HG02981 (cell line): ENCODE measurements around the gene CELSR2.

Source experiments
- ATAC-seq: cut with Tn5 transposase; IDR thresholded peaks from one replicate; pipeline ENCODE4 v1.9.1; 2021; ENCODE audit warnings: mild to moderate bottlenecking, moderate library complexity; ENCODE audit not compliant: unreplicated experiment

Gene CELSR2

DNA sequence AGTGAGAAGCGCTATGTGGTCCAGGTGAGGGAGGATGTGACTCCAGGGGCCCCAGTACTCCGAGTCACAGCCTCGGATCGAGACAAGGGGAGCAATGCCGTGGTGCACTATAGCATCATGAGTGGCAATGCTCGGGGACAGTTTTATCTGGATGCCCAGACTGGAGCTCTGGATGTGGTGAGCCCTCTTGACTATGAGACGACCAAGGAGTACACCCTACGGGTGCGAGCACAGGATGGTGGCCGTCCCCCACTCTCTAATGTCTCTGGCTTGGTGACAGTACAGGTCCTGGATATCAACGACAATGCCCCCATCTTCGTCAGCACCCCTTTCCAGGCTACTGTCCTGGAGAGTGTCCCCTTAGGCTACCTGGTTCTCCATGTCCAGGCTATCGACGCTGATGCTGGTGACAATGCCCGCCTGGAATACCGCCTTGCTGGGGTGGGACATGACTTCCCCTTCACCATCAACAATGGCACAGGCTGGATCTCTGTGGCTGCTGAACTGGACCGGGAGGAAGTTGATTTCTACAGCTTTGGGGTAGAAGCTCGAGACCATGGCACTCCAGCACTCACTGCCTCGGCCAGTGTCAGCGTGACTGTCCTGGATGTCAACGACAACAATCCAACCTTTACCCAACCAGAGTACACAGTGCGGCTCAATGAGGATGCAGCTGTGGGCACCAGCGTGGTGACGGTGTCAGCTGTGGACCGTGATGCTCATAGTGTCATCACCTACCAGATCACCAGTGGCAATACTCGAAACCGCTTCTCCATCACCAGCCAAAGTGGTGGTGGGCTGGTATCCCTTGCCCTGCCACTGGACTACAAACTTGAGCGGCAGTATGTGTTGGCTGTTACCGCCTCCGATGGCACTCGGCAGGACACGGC lies 2.2 kb downstream of the CELSR2 start:
- ATAC-seq, result no peak

DNA sequence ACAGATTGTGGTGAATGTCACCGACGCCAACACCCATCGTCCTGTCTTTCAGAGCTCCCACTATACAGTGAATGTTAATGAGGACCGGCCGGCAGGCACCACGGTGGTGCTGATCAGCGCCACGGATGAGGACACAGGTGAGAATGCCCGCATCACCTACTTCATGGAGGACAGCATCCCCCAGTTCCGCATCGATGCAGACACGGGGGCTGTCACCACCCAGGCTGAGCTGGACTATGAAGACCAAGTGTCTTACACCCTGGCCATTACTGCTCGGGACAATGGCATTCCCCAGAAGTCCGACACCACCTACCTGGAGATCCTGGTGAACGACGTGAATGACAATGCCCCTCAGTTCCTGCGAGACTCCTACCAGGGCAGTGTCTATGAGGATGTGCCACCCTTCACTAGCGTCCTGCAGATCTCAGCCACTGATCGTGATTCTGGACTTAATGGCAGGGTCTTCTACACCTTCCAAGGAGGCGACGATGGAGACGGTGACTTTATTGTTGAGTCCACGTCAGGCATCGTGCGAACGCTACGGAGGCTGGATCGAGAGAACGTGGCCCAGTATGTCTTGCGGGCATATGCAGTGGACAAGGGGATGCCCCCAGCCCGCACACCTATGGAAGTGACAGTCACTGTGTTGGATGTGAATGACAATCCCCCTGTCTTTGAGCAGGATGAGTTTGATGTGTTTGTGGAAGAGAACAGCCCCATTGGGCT lies 3.0 kb downstream of the CELSR2 start:
- ATAC-seq, result no peak

DNA sequence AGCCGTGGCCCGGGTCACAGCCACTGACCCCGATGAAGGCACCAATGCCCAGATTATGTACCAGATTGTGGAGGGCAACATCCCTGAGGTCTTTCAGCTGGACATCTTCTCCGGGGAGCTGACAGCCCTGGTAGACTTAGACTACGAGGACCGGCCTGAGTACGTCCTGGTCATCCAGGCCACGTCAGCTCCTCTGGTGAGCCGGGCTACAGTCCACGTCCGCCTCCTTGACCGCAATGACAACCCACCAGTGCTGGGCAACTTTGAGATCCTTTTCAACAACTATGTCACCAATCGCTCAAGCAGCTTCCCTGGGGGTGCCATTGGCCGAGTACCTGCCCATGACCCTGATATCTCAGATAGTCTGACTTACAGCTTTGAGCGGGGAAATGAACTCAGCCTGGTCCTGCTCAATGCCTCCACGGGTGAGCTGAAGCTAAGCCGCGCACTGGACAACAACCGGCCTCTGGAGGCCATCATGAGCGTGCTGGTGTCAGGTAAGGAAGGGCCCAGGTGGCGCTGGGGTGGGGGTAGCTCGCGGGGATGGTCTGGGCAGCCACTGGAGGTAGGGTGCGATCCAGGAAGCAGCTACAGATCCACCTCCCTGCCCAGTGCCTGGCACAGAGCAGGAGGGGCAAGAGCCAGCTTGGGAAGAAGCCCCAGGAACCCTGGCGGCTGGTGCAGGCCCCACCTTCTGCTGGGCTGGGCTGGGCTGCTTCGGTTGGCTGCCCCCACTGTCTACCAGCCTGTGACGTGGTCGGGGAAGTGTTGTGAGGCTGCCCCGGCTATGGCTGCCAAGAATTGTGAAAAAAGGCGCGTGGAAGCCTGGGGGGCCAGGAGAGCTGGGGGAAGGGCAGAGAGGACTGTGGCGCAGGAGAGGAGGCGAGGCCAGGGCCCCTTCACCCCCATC lies 3.8 kb downstream of the CELSR2 start:
- ATAC-seq, result no peak

DNA sequence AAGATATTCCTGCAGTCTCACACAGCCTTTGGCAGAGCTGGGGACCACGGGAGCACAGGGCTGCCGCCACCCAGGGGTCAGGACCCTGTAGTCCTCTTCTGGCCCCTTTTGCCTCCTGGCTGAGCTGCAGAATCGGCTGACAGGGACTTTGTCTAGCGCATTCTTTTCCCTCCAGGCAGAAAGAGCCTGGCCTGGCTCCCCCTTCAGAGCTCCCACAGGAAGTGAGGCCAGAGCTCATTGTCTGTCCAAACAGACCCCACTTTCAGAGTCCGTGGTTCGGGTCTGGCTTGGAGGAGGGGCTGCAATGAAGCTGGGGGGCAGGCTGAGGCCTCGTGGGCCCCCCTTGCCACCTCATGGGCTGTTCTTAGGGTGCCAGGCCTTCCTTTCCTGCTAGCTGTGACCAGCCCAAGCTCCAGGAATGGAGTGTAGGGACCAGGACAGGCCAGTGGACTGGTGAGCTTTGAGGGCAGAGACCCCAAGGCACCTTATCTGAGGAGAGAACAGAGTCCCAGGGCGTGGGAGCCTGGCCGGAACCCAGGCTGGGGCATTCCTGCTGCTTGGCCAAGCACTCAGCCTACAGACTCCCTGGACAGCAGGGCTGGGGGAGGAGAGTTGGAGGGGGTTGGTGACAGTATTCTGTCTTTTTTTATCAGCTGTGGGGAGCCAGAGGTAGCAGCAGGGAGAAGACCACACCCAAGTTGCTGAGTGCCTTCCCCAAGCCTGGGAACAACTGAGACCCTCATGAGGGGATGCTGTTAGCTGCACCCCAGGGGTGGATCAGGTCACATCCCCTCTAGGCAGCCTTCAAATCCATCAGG lies 4.7 kb downstream of the CELSR2 start:
- ATAC-seq, result no peak

DNA sequence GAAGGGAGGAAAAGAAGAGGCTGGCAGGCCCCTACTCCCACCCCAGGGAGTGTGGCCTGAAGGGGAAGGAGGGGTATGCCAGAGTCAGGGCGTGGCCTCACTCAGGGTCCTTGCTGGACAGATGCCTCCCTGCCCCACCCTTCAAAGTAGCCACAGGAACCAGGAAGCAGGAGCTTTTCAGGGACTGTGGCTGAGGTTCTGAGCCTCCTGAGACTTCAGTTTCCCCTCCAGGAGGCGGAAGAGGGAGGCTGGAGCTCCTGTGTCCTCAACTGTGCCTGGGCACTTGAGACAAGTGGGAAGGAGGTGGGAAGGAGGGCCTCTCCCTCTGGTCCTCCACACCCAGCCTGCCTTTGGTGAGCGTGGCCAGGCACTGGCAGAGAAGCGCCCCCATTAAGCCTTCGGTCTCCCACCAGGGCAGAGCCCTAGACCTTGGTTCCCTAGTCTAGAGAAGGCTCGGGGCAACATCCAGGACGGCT lies 5.3 kb downstream of the CELSR2 start:
- ATAC-seq, result no peak

DNA sequence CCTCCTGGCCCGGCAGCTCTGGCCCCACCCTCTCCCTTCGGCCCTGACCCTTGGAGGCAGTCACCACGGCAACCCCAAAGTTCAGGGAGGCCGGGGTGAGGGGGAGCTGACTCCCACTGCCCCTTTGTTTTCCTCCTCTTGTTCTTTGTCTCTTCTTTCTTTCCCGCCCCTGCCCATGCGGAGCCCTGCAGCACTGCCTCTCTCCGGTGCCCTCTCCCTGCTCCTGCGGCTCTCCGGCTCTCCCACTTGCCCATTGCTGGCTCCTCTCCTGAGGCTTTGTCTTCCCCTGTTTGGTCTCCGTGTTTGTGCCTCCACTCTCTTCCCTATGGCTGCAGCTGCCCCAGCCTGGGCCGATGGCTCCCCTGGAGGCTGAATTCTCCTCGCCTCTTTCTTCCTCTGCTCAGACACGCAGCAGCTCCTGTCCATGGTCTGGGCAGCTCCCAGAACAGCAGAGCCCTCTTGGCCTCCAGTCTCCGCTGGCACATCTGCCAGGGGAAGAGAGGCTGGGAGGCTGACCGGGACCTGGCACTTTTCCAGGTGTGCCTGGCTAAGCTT lies 5.8 kb downstream of the CELSR2 start:
- no peak for ATAC-seq

DNA sequence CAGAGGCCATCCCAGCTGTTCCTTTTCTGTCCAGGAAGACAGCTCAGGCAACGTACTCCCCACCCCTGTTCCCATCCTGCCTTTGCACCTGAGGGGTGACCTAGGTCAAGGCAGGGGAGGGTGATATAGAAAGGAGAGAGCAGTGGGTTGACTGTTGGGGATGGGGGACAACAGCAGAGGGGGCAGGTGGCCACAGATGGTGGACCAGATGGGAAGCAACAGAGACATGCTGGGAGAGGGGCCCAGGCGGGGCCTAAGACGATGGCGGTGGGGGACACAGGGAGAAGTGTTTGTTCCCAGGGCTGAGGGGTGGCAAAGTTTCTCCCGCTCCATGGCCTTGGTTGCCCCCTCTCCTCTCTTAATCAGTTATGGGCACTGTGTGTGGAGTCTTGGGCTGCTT lies 6.3 kb downstream of the CELSR2 start:
- ATAC-seq, result no peak

DNA sequence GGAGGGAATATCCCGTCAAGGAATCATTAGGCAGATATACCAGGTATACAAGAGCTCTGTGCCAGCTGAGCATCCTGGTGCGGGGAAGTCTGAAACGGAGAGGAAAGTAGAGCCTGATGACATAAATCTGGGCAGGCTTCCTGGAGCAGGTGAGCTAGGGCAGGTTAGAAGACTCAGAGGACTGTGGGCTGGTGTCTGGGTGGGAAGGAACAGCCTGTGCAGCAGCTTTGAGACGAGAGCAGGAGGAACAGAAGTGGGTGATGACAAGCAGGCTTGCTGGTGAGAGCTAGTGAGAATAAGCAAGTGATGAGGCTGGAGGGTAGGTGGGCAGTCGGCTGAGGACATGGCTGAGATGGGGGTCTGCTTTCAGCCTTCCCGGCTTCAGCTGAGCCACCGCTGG lies 6.7 kb downstream of the CELSR2 start:
- no peak for ATAC-seq

DNA sequence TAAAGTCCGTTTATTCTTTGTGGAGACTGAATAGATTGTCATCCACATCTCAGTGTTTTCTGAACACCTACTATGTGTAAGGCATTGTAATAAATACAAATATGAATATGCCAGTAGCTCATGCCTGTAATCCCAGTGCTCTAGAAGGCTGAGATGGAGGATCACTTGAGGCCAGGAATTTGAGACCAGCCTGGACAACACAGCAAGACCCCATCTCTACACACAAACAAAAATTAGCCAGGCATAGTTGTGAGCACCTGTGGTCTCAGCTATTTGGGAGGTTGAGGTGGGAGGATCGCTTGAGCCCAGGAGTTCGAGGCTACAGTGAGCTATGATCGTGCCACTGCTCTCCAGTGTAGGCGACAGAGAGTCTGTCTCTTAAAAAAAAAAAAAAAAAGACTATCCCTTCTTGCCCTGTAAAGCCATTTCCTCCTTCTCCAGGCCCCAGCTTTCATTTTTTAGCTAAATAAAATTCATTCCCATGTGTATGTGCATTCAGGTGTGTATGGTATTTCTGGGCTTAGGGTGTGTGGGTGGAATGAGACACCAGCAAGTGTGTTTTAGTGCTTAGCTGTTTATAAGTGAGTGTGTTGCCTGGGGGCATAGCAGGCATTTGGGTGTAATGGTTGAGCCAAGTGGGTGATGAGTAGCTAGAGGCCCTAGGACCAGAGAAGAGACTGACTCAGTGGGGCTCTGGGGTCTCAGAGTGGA lies 7.8 kb downstream of the CELSR2 start:
- ATAC-seq, result no peak

DNA sequence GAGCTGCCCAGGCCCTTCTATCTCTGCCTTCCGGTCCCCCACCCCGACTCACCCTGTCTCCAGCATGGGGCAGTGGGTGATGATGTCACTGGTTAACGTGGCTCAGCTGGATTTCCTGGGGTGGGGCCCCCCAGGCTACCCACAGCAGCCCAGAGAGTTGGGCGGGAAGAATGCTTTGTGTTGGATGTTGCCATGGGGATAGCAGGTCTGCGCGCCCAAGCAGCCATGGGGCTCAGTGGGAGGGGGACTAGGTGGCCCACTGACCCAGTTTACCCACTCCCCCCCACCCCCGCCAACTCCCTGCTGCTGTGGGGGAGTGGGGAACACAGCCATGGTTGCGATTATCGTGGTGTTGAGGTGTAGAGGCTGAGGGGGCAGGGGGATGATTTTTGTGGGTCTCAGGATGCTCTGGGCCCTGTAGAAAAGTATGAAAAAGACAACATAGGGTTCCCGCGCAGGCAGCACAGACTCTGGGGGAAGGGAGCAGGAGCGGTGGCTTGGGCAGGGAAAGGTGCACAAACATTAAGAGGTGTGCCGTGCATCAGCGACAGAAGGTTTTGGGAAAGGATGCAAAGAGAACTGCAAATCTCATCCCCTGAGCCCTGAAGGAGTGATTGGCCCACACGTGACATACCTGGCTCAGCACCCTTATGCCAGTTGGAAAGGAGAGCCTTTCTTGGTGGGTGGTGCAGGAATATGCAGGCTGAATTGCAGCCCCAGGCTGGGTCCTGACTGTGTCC lies 8.5 kb downstream of the CELSR2 start:
- no peak for ATAC-seq

DNA sequence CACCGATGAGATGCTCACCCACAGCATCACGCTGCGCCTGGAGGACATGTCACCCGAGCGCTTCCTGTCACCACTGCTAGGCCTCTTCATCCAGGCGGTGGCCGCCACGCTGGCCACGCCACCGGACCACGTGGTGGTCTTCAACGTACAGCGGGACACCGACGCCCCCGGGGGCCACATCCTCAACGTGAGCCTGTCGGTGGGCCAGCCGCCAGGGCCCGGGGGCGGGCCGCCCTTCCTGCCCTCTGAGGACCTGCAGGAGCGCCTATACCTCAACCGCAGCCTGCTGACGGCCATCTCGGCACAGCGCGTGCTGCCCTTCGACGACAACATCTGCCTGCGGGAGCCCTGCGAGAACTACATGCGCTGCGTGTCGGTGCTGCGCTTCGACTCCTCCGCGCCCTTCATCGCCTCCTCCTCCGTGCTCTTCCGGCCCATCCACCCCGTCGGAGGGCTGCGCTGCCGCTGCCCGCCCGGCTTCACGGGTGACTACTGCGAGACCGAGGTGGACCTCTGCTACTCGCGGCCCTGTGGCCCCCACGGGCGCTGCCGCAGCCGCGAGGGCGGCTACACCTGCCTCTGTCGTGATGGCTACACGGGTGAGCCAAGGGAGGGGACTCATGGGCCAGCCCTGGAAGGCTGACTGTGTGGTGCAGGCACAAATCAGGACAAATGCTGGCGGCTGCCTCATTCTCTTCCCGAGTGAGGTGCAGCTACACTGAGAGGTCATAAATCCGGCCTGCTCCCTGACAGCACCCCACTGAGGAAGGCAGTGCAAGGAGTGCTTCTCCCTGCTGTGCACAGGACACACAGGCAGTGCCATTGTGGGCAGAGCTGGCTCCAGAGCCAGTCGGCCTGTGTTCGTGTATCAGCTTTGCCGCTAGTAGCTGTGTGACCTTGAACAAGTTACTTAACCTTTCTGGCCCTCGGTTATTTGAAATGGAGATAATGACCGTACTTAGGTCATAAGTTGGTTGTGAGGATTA lies 9.4 kb downstream of the CELSR2 start:
- ATAC-seq, result no peak

DNA sequence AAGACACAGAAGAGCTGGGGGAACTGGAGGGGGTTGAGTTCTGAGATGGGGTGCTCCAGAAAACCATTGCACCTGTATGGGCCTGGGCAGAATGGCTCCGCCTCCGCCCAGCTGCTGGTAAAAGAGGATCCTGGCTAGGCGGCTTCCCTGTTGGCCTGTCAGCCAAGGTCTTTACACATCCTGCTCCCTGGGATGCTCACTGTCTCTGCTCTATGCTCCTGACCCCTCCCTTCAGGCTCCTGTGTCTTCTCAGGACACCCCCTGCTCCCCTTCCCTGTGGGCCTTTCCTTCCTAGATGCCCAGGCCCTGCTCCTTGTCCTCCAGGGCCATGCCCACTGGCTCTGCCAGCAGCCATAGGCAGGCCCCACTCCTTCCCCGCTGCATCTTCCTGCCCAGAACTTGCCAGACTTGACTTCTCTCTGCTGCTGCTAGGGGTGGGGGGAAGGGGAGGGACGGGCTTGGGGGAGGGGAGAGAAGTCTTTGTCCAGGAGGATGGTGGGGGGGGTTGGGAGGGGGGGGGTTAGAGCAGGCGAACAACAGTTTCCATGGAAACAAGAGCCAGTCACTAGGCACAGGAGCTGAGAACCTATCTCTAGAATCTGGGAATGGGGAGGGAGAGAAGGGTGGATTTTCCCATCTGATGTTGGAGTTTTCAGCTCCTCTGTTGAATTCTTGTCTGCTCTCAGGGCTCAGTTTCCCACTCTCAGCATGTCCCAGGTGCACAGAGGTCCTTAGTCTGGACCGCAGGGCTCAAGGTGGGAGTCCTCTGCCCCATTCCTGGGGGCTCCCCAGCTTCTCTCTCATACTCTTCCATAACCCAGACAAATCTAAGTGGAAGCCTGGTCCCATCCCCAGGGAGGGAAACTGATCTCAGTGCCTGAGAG lies 10.6 kb downstream of the CELSR2 start:
- no peak for ATAC-seq

DNA sequence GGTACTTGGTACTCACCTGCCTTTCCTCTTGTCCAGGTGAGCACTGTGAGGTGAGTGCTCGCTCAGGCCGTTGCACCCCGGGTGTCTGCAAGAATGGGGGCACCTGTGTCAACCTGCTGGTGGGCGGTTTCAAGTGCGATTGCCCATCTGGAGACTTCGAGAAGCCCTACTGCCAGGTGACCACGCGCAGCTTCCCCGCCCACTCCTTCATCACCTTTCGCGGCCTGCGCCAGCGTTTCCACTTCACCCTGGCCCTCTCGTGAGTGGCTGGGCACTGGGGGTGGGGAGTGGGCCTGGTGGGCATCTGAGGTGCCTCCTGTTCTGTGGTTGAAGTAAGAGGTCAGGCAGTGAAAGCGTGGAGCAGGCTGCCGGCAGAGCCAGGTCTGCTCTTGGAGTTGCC lies 11.7 kb downstream of the CELSR2 start:
- ATAC-seq, result no peak

DNA sequence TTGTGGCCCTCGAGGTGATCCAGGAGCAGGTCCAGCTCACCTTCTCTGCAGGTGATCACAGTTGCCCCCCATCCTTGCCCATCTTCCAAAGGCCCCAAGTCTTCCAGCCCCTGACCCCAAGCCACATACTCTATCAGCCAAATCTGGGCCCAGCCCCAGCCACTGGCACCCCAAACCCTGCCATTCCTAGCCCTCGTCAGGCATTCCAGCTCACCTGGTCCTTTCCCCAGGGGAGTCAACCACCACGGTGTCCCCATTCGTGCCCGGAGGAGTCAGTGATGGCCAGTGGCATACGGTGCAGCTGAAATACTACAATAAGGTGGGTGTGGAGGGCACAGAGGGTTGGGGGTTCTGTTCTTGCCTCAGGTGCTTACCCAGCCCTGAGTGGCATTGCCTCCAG lies 12.2 kb downstream of the CELSR2 start:
- no peak for ATAC-seq

DNA sequence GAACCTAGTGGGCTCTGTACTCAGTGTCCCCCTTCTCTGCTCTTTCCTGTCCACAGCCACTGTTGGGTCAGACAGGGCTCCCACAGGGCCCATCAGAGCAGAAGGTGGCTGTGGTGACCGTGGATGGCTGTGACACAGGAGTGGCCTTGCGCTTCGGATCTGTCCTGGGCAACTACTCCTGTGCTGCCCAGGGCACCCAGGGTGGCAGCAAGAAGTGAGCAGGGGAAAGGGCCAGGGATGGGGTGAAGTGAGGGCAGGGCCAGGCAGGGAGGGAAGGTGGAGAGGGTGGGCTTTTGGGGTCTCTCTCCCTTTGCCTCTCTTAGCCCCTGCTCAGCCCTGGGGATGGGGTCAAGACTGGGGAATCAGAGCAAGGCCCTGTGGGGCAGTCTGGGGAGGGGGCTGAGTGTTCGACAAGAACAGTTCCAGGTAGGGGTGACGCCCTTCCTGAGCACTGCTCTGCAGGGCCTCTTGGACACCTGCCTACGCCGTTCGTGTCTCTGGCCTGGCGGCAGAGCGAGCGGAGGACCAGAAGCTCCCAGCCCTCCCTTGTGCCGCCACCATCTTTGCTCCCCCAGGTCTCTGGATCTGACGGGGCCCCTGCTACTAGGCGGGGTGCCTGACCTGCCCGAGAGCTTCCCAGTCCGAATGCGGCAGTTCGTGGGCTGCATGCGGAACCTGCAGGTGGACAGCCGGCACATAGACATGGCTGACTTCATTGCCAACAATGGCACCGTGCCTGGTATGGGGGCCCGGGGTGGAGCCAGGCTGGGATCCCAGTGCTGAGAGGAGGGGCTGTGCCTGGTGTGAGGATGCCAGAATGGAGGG lies 13.1 kb downstream of the CELSR2 start:
- ATAC-seq, result no peak

DNA sequence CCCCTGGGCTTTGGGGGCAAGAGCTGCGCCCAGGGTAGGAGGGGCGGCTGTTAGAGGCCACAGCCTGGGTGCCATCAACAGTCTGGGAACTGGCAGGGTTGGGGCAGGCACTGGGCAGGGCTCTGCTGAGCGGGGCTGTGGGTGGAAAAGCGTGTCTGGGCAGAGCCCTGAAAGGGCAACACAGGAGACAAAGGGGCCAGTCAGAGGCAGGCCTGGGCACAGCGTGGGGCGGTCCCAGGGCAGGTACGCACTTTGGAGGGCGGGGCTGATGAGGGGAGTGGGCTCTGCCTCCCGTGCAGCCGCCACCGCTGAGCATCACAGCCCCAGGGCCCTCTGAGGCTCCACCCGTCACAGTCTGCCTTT lies 13.9 kb downstream of the CELSR2 start:
- ATAC-seq, result no peak
